ENCODE data around the gene GPRASP2.
"Not testable (repeated sequence)": the region's sequence is repeated elsewhere in the genome, so short reads cannot be mapped to it uniquely, and the experiment has no call there.

The GPRASP2 gene
- total RNA-seq: 1.3 to 6.2 (median 2.8) reads per million in 4 experiments

DNA sequence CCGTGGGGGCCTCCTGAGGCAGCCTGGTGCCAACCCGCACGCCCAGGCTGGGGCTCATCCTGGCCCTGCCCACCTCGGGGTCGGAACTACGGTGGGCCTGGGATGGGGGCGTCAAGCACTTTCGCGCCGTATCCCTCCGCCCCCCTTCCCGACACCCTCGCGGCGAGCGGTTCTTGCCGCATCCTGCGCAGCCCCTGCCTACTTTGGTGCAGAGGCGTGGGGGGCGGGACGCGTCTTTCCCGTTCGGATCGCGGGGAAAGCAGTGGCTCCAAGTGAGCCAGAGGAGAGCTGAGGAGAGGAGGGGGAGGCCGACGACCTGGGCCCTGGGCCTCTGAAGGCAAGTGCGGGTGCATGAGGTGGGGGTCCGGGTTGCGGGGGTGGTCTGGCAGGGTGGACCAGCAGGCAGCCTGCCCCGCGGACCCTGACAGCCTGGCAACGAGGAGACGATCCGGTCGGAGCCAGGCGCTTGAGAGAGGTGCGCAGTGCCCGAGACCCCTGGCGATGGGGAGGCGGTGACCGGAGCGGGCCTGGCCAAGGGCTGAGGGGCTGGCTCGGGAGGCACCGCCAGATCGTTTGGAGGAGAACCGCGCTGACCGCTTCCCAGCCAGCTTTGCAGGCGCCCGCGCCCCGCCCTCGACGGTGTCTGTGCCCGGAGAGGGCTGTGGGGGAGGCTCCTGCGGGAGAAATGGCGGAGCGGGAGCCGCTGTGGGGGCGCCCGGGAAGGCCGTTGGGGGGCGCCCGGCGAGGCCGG is at the start of gene GPRASP2:
GPRASP2 (plus strand) TSS at position 233 of the 751 bp plus-strand sequence. CDS start 2,422 bp downstream, outside the sequence.
- peak; percentile 17 for DNase-seq

- not testable (repeated sequence) for DNase-seq
Measured at GRCh38 chrX:102663820-102664219, 48.4 kb upstream of the GPRASP2 start.

GRCh38 chrX:102667034-102667433 is 45.2 kb upstream of the GPRASP2 start:
- DNase-seq: not testable (repeated sequence)

GRCh38 chrX:102669526-102669925 is 42.7 kb upstream of the GPRASP2 start:
- DNase-seq: no peak

DNA sequence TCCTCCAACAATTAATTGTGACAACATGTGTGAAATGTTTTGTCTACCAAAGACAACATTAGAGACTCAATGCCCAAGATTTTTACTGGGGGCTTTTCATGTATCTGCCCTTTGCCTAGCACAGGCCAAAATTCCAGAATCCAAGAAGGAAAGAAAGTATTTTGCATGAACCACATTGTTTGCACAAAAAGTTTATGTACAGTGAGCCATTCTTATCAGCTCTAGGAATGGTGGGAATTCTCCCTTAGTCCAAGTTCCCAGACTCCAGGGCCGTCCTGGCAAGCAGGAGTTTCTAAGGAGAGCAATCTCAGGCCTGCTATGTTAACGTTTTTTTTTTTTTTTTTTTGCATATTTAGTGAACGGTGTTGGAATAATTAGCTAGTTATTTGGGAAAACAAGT is 39.4 kb upstream of the GPRASP2 start:
- no peak for DNase-seq

DNA sequence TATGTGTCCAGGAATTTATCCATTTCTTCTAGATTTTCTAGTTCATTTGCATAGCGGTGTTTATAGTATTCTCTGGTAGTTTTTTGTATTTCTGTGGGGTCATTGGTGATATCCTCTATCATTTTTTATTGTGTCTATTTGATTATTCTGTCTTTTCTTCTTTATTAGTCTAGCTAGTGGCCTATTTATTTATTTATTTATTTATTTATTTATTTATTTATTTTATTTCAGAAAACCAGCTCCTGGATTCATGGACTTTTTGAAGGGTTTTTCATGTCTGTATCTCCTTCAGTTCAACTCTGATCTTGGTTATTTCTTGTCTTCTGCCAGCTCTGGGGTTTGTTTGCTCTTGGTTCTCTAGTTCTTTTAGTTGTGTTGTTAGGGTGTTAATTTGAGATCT is 34.8 kb upstream of the GPRASP2 start:
- not testable (repeated sequence) for DNase-seq

DNA sequence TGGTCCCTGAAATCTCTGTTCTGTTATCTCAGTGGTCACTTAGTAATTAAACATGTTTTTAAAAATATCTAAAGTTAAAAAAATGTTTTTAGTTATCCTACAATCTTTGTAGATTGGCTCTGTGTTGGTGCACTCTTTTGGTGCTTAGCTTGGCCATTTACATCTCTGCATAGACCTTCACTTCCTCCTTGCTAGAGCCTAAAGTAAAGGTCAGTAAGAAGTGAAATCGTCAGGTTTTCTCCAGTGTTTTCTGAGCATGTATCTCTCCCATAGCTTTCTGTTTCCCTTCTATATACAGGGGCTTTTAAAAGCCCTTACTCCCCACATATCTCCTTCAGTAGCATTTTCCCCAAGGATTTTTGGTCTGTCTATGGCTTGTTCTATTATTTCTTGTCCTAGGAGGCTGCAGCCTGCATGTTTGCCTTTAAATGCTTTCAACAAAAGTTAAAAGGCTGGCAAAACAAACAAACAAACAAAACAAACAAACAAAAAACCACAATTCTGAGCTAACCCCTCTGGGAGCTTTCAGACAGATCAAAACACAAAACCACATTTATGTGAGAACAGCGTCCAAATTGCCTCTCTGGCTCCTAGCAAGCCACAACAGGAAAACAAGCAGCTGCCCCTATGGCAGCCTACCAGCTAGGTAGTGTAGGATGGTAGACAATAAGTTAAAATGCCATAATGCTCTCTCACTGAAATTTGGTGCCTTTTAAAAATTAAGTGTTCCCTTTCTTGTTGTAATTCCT is 27.3 kb upstream of the GPRASP2 start:
- no peak for DNase-seq

DNA sequence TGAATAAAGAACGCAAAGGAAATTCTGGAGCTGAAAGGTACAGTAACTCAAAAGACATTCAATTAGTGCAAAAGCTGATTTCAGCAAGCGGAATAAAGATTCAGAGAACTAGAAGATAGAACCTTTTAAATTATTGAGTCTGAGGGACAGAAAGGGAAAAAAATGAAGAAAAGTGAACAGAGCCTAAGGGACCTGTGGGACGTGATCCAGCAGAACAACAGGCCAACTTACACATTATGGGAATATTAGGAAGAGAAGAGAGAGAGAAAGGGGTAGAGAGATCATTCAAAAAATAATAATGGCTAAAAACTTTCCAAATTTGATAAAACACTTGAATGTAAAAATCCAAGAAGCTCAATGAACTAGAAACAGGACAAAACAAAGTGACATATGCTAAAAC is 17.5 kb upstream of the GPRASP2 start:
- DNase-seq: no peak

DNA sequence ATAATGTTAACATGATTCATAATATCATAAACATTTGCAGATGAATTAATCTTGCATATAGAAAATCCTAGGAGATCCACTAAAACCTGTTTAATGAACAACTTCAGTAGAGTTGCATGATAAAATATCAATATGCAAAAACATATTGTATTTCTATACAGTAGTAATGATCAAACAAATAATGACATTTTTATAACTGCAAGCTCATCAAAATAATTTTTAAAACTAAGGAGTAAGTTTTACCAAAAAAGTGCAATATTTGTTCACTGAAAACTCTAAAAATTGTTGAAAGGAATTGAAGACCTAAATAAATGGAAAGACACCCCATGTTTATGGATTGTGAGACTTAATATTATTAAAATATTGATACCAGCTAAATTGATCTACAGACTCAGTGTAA is 15.9 kb upstream of the GPRASP2 start:
- no peak for DNase-seq

- DNase-seq: no peak
Measured at GRCh38 chrX:102697494-102697893, 14.8 kb upstream of the GPRASP2 start.

DNA sequence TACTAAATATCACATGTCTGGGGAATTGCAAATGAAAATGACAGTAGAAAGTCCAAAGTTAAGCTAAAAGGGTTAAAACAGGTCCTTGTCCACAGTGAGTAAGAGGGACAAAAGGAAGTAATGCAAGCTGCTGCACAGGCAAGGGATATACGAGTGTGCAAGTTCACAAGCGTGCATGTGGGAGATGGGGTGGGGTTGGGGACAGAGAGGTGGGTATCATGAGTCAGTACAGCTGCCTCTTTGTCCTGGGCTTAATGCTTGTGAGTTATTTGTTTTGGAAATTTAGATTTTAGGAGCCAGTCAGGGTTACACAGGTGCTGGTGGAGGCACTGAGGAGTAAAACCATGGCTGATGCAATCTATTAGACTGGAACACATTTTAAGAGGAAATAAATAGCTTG is 3.3 kb upstream of the GPRASP2 start:
- no peak for DNase-seq

- no peak for DNase-seq
Measured at GRCh38 chrX:102711872-102712215, 404 bp upstream of the GPRASP2 start.

GRCh38 chrX:102712981-102713625 is 855 bp downstream of the GPRASP2 start:
- DNase-seq: peak; percentile 0

- no peak for DNase-seq
Measured at GRCh38 chrX:102714994-102715393, 2.7 kb downstream of the GPRASP2 start.

DNA sequence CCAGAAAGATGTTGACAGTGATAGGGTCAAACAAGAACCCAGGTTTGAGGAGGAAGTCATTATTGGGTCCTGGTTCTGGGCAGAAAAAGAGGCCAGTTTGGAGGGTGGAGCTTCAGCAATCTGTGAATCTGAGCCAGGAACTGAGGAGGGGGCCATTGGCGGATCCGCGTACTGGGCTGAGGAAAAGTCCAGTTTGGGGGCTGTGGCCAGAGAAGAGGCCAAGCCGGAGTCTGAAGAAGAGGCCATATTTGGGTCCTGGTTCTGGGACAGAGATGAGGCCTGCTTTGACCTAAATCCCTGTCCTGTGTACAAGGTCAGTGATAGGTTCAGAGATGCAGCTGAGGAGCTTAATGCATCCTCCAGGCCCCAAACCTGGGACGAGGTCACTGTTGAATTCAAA is 3.7 kb downstream of the GPRASP2 start:
- no peak for DNase-seq

- DNase-seq: peak; percentile 45
Measured at GRCh38 chrX:102720237-102721168, 8.3 kb downstream of the GPRASP2 start, which contains the start of gene GPRASP3. Gene GPRASP3, plus strand, starts transcription at chrX:102720743. Its CDS starts 28,253 bp downstream, at chrX:102748996.

DNA sequence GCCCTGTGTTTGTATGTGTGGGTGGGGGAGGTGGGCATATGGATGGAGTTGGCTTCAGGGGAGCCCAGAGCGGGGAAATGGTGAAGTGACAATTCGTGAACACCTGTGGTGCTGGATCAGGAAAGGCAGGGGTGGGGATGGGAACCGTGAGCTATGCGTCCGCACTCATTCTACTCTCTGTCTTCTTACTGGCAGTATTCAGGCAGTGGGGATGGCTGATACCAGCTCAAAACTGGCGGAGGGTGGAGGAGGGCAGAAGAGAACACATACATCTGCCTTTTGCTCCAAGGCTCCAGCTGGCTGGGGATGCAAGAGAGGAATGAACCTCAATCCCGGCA is 8.9 kb downstream of the GPRASP2 start:
- DNase-seq: not testable (repeated sequence)

GRCh38 chrX:102723456-102723855 is 11.2 kb downstream of the GPRASP2 start:
- DNase-seq: no peak

- DNase-seq: no peak
Measured at GRCh38 chrX:102727761-102728160, 15.5 kb downstream of the GPRASP2 start.

- DNase-seq: no peak
Measured at GRCh38 chrX:102728646-102729045, 16.4 kb downstream of the GPRASP2 start.

DNA sequence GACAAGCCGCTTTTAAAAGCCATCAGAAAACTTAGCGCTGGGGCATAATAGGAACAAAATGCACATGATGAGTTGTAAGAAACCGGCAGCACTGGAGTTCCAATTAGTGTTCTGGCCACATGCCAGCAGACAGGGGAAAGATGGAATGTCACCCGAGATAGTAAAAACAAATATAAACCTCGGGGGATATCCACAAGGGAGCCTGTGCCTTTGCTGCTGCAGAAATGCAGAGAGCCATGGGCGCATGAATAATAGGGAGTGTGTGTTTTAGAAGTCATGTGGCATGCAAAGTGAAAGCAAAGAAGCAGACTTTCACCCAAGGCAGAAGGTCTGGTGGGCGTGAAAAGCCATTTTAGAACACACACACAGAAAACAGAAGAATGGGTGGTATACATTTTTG is 27.4 kb downstream of the GPRASP2 start:
- no peak for DNase-seq

DNA sequence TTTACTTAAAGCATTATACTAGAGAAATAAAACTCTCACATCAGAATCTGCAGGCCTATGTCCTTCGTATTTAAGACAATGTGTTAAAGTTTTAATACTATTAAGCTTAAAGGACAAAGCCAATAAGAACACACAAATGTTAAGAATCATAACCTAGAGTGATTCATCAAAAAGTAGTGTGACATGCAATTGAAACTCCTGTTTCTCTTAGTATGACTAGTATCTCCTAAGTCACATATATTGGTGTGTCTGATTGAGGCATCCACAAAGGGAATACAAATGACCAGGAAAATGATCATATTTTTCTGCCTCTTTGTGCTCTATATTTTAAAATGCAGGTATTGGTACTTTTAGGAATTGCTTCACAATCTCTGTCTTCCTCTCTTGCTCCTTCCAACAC is 32.1 kb downstream of the GPRASP2 start:
- DNase-seq: no peak

- no peak for DNase-seq
Measured at GRCh38 chrX:102745513-102745856, 33.2 kb downstream of the GPRASP2 start.

Data from effector CD8-positive, alpha-beta T cell (primary cell).